Peyer's patch (tissue), 4 donors: ENCODE results near the gene CARNS1. TPM values are rescaled to one million over a fixed set of nuclear protein-coding genes. Genes with fewer than 3 reads are reported as not detected.

ENCODE experiments used
- DNase-seq, 3 donors: peaks; one replicate each; pipeline ENCODE4 v3.0.0-alpha.2; 2017 to 2019
- H3K27ac ChIP-seq, 4 donors: fragments of 200-600 bp; sonication (generic); one replicate each; pipeline ENCODE4 v1.5.1; 2016 to 2019
- H3K27me3 ChIP-seq, 2 donors: fragments of 200-600 bp; sonication (generic); one replicate each; pipeline ENCODE4 v1.5.1; 2019
- H3K36me3 ChIP-seq, 3 donors: fragments of 200-600 bp; sonication (generic); one replicate each; pipeline ENCODE4 v1.5.1; 2016 to 2019
- H3K4me1 ChIP-seq, 4 donors: fragments of 200-600 bp; sonication (generic); one replicate each; pipeline ENCODE4 v1.5.1; 2016 to 2019
- H3K4me3 ChIP-seq, 4 donors: fragments of 200-600 bp; sonication (generic); 1 replicate in 3 of 4; 2 replicates in 1 of 4; pipeline ENCODE4 v1.5.1; 2016 to 2019; ENCODE audit warnings: mild to moderate bottlenecking in 1 of 4
- H3K9me3 ChIP-seq, 4 donors: fragments of 200-600 bp; sonication (generic); one replicate each; pipeline ENCODE4 v1.5.1; 2016 to 2019; ENCODE audit warnings: mild to moderate bottlenecking in 1 of 4
- POLR2A ChIP-seq, 2 donors: fragments of 450-650 bp; IDR thresholded peaks; one replicate each; pipeline ENCODE4 v1.5.1; 2017; ENCODE audit warnings: antibody characterized with exemption in 2 of 2, mild to moderate bottlenecking in 2 of 2, moderate library complexity in 2 of 2
- total RNA-seq, 4 donors: library from RNA; depleted of rRNA; stranded (reverse); fragments of >200 nt; gene quantifications; one replicate each; pipeline ENCODE4 v1.1.0, GENCODE V29; 2016
- TF ChIP-seq, protein P1 (sequence below), 6 experiments: fragments of 450-650 bp in 4 of 6; fragments of 200-600 bp in 2 of 6; sonication (generic) in 1 of 6; IDR thresholded peaks; one replicate each; pipeline ENCODE4 v1.5.1; 2017 to 2019; ENCODE audit warnings: antibody characterized with exemption in 6 of 6, mild to moderate bottlenecking in 3 of 6, moderate library complexity in 1 of 6

The CARNS1 gene
- total RNA-seq, 4 donors from 2014 or later, result 0.54 to 1.2 (median 0.83) TPM; not detected in 1

GRCh38 chr11:67439321-67440228, 24.1 kb downstream of the CARNS1 start:
- DNase-seq, result peak in 2 of 3 donors; percentile 64 to 72
- H3K27ac ChIP-seq, result peak overlapping the region; percentile 44 to 99 (median 78)

DNA sequence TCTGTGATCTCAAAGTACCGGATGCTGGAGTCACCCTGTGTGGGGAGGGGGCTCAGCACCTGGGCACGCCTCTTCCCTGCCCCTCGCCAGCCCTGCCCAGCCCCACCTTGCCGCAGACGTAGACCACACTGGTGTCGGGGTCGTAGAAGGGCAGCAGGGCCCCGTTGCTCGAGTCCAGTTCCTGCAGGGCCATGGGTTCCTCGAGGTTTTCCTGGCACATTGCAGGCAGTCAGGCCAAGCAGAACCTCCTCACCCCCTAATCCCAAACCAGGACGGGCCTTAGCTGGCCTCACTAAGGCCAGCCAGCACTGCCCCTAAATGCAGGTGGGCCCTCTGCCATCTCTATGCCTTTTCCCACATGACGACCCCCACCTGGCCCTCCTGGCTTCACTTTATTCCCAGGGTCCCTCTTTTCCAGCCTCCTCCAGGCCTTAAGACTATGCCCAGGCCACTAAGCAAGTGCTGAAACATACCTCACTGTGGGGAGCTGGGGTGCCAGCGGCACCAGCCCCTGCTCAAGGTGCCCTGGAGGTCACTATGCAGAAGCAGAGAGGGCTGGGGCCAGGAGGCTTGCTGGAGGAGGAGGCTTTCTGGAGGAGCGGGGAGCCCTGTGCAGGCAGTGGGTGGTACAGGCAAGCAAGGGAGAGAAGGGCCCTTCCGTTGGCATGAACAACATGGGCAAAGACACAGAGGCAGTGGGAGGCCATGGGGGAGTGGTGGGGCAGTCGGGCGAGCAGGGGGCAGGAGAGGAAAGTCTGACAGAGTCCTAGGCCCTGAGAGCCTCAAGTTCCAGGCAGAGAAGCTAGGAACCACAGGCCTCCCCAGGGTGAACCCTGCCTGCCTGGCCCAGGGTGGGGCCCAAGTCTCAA, 25.0 kb downstream of the CARNS1 start:
- no peaks in the 10 kb centered on the region for H3K27me3 ChIP-seq
- no peak for DNase-seq
- H3K27ac ChIP-seq, result peak overlapping the region; percentile 44 to 99 (median 78)
- H3K4me3 ChIP-seq, result no peak overlapping the region
- H3K9me3 ChIP-seq, result no peaks in the 10 kb centered on the region
- no peak for TF ChIP-seq POLR2A (IDR thresholded peaks at IDR 0.05)
- TF ChIP-seq, protein P1, sequence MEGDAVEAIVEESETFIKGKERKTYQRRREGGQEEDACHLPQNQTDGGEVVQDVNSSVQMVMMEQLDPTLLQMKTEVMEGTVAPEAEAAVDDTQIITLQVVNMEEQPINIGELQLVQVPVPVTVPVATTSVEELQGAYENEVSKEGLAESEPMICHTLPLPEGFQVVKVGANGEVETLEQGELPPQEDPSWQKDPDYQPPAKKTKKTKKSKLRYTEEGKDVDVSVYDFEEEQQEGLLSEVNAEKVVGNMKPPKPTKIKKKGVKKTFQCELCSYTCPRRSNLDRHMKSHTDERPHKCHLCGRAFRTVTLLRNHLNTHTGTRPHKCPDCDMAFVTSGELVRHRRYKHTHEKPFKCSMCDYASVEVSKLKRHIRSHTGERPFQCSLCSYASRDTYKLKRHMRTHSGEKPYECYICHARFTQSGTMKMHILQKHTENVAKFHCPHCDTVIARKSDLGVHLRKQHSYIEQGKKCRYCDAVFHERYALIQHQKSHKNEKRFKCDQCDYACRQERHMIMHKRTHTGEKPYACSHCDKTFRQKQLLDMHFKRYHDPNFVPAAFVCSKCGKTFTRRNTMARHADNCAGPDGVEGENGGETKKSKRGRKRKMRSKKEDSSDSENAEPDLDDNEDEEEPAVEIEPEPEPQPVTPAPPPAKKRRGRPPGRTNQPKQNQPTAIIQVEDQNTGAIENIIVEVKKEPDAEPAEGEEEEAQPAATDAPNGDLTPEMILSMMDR (IDR thresholded peaks at IDR 0.05), result no peak
- peaks cover 0 to 57% (median 0%) of the 10 kb centered on the region in 3 donors for H3K36me3 ChIP-seq
- H3K4me1 ChIP-seq, result peaks cover 0 to 60% (median 44%) of the 10 kb centered on the region in 4 donors

More at GRCh38 chr11:67439321-67440228, 24.1 kb downstream of the CARNS1 start:
- Histone ChIP-seq H3K27me3 (no peaks in the 10 kb centered on the region), H3K36me3 (peaks cover 0 to 66% (median 0%) of the 10 kb centered on the region in 3 donors), H3K4me3 (peak overlapping the region in 1 of 4 donors; percentile 81), H3K9me3 (no peaks in the 10 kb centered on the region), H3K4me1 (peaks cover 0 to 57% (median 43%) of the 10 kb centered on the region in 4 donors)
- TF ChIP-seq, protein P1 (IDR thresholded peaks at IDR 0.05), result peak in 2 of 6 experiments; percentile 13 to 22
- no peak for TF ChIP-seq POLR2A (IDR thresholded peaks at IDR 0.05)

GRCh38 chr11:67441098-67441563, 25.7 kb downstream of the CARNS1 start:
- no peak for DNase-seq
- no peak overlapping the region for H3K4me3 ChIP-seq
- H3K27ac ChIP-seq, result peak overlapping the region in 1 of 4 donors; percentile 99
- H3K27me3 ChIP-seq, result no peaks in the 10 kb centered on the region
- no peaks in the 10 kb centered on the region for H3K9me3 ChIP-seq
- H3K4me1 ChIP-seq, result peaks cover 0 to 62% (median 45%) of the 10 kb centered on the region in 4 donors
- H3K36me3 ChIP-seq, result peaks cover 0 to 50% (median 0%) of the 10 kb centered on the region in 3 donors
- TF ChIP-seq POLR2A (IDR thresholded peaks at IDR 0.05), result no peak
- TF ChIP-seq, protein P1 (IDR thresholded peaks at IDR 0.05), result no peak

- no peak for DNase-seq
- H3K36me3 ChIP-seq, result peaks cover 0 to 49% (median 0%) of the 10 kb centered on the region in 3 donors
- peak overlapping the region in 2 of 4 donors; percentile 94 to 95 for H3K4me3 ChIP-seq
- peak overlapping the region in 3 of 4 donors; percentile 88 to 99 (median 96) for H3K27ac ChIP-seq
- H3K27me3 ChIP-seq, result no peaks in the 10 kb centered on the region
- H3K9me3 ChIP-seq, result no peaks in the 10 kb centered on the region
- H3K4me1 ChIP-seq, result peaks cover 0 to 59% (median 47%) of the 10 kb centered on the region in 4 donors
- TF ChIP-seq, protein P1 (IDR thresholded peaks at IDR 0.05), result no peak
- no peak for TF ChIP-seq POLR2A (IDR thresholded peaks at IDR 0.05)
Observed at GRCh38 chr11:67441731-67442351, 26.4 kb downstream of the CARNS1 start.
